Measurements from ENCODE around the gene USP7.

The USP7 gene

GRCh38 chr16:8956265-8957062, 7.2 kb downstream of the USP7 start:
- POLR2A ChIA-PET, result interaction anchor here (0.6 kb wide), 1 partner anchor 7 kb away, joined by 4 read pairs; the partner anchor contains the start of gene USP7
- CTCF ChIA-PET, result interaction anchor here (0.9 to 1.9 kb wide), 3 partner anchors 8 to 20 kb away, joined by 3 to 7 read pairs (median 5); no protein-coding TSS in a partner anchor
- DNase-seq (ENCODE audit: extremely low spot score), result no peak
- TF ChIP-seq CTCF (IDR thresholded peaks at IDR 0.05; ENCODE audit: control extremely low read depth, extremely low read depth, low read depth, missing control alignments), result no peak

- CTCF ChIA-PET, result interaction anchor here (0.9 to 1.9 kb wide), 3 partner anchors 11 to 19 kb away, joined by 5 to 7 read pairs (median 6); no protein-coding TSS in a partner anchor
- no peak for TF ChIP-seq CTCF (IDR thresholded peaks at IDR 0.05; ENCODE audit: control extremely low read depth, extremely low read depth, low read depth, missing control alignments)
- DNase-seq (ENCODE audit: extremely low spot score), result no peak
- POLR2A ChIA-PET, result interaction anchor here (0.6 kb wide), 1 partner anchor 8 kb away, joined by 4 read pairs; the partner anchor contains the start of gene USP7
Measured at GRCh38 chr16:8955828-8956227, 7.9 kb downstream of the USP7 start.

- ChIA-PET CTCF (interaction anchor here (9.0 kb wide), 1 partner anchor 16 kb away, joined by 109 read pairs; no protein-coding TSS in a partner anchor), POLR2A (interaction anchor here (0.7 kb wide), 2 partner anchors 10 to 962 kb away, joined by 3 read pairs; no protein-coding TSS in a partner anchor)
- TF ChIP-seq CTCF (IDR thresholded peaks at IDR 0.05; ENCODE audit: control extremely low read depth, extremely low read depth, low read depth, missing control alignments), result no peak
- no peak for DNase-seq (ENCODE audit: extremely low spot score)
Measured at GRCh38 chr16:8953064-8953463, 10.6 kb downstream of the USP7 start.

GRCh38 chr16:8952281-8952751, 11.4 kb downstream of the USP7 start:
- ChIA-PET CTCF (interaction anchor here (1.5 to 9.0 kb wide), 2 partner anchors 15 to 55 kb away, joined by 3 to 109 read pairs; no protein-coding TSS in a partner anchor), POLR2A (interaction anchor here (0.7 kb wide), 1 partner anchor 9 kb away, joined by 3 read pairs; no protein-coding TSS in a partner anchor)
- no peak for TF ChIP-seq CTCF (IDR thresholded peaks at IDR 0.05; ENCODE audit: control extremely low read depth, extremely low read depth, low read depth, missing control alignments)
- DNase-seq (ENCODE audit: extremely low spot score), result no peak

GRCh38 chr16:8951447-8952280, 12.0 kb downstream of the USP7 start:
- no peak for DNase-seq (ENCODE audit: extremely low spot score)
- TF ChIP-seq CTCF (IDR thresholded peaks at IDR 0.05; ENCODE audit: control extremely low read depth, extremely low read depth, low read depth, missing control alignments), result no peak
- ChIA-PET CTCF (interaction anchor here (1.1 to 9.0 kb wide), 7 partner anchors 9 to 183 kb away, joined by 3 to 109 read pairs (median 4); no protein-coding TSS in a partner anchor), POLR2A (no interaction called here)

GRCh38 chr16:8950580-8951077, 13.1 kb downstream of the USP7 start:
- POLR2A ChIA-PET, result no interaction called here
- CTCF ChIA-PET, result interaction anchor here (1.1 to 9.0 kb wide), 6 partner anchors 8 to 184 kb away, joined by 3 to 109 read pairs (median 4); no protein-coding TSS in a partner anchor
- DNase-seq (ENCODE audit: extremely low spot score), result no peak
- no peak for TF ChIP-seq CTCF (IDR thresholded peaks at IDR 0.05; ENCODE audit: control extremely low read depth, extremely low read depth, low read depth, missing control alignments)

Data from GM10248 (cell line).